MM.1S (cell line): ENCODE results near the gene ZNF43.
"Not testable (repeated sequence)": the region's sequence is repeated elsewhere in the genome, so short reads cannot be mapped to it uniquely, and the experiment has no call there.

Experiments
- DNase-seq: peaks from one replicate; pipeline ENCODE4 v3.0.0-alpha.2; 2015
- H2AFZ ChIP-seq: fragments of 300-600 bp; sonication (generic); 2 replicates; pipeline ENCODE4 v1.6.0; 2016; ENCODE audit warnings: antibody characterized with exemption, low read length
- H3F3A ChIP-seq: fragments of 300-600 bp; sonication (generic); 2 replicates; pipeline ENCODE4 v1.6.1; 2016; ENCODE audit warnings: mild to moderate bottlenecking, antibody characterized with exemption, low read length, moderate library complexity, mixed read lengths; ENCODE audit not compliant: insufficient read depth
- H3K27ac ChIP-seq: fragments of 300-600 bp; sonication (generic); 2 replicates; pipeline ENCODE4 v1.5.1; 2016; ENCODE audit warnings: mild to moderate bottlenecking, low read length
- H3K27me3 ChIP-seq: fragments of 300-600 bp; sonication (generic); replicated peaks from 2 replicates; pipeline ENCODE4 v1.6.0; 2016; ENCODE audit warnings: low read length; ENCODE audit not compliant: insufficient read depth
- H3K36me3 ChIP-seq: fragments of 300-600 bp; sonication (generic); replicated peaks from 2 replicates; pipeline ENCODE4 v1.6.1; 2016; ENCODE audit warnings: mild to moderate bottlenecking, low read length, mixed read lengths; ENCODE audit not compliant: insufficient read depth
- H3K4me1 ChIP-seq: fragments of 300-600 bp; sonication (generic); 2 replicates; pipeline ENCODE4 v1.6.1; 2016; ENCODE audit warnings: low read length, mixed read lengths
- H3K4me2 ChIP-seq: fragments of 300-600 bp; sonication (generic); 2 replicates; pipeline ENCODE4 v1.6.0; 2016; ENCODE audit warnings: low read depth, low read length
- H3K4me3 ChIP-seq: fragments of 300-600 bp; sonication (generic); 2 replicates; pipeline ENCODE4 v1.5.1; 2016; ENCODE audit warnings: low read length, mixed read lengths
- H3K79me2 ChIP-seq: fragments of 300-600 bp; sonication (generic); 2 replicates; pipeline ENCODE4 v1.6.1; 2016; ENCODE audit warnings: mixed run types, low read length, mixed read lengths
- H3K9ac ChIP-seq: fragments of 300-600 bp; sonication (generic); 2 replicates; pipeline ENCODE4 v1.6.1; 2016; ENCODE audit warnings: low read length, mixed read lengths
- H3K9me2 ChIP-seq: fragments of 300-600 bp; sonication (generic); replicated peaks from 2 replicates; pipeline ENCODE4 v1.6.1; 2016; ENCODE audit warnings: mild to moderate bottlenecking, low read length, mixed read lengths; ENCODE audit not compliant: insufficient read depth
- H3K9me3 ChIP-seq: fragments of 300-600 bp; sonication (generic); replicated peaks from 2 replicates; pipeline ENCODE4 v1.6.1; 2016; ENCODE audit warnings: mild to moderate bottlenecking, low read length, mixed read lengths; ENCODE audit not compliant: insufficient read depth
- H4K20me1 ChIP-seq: fragments of 300-600 bp; sonication (generic); 2 replicates; pipeline ENCODE4 v1.6.1; 2016; ENCODE audit warnings: mild to moderate bottlenecking, low read length, moderate library complexity, mixed read lengths; ENCODE audit not compliant: insufficient read depth
- EZH2 ChIP-seq: fragments of 300-600 bp; sonication (generic); optimal IDR thresholded peaks from 2 replicates; pipeline ENCODE3; 2017; ENCODE audit warnings: low read depth, mild to moderate bottlenecking, antibody characterized with exemption, low read length, mixed read lengths
- EZH2phosphoT487 ChIP-seq: fragments of 300-600 bp; sonication (generic); IDR thresholded peaks from 2 replicates; pipeline ENCODE4 v1.6.1; 2018; ENCODE audit warnings: antibody characterized with exemption, low read length
- TF ChIP-seq, protein P1 (sequence below): fragments of 300-600 bp; sonication (generic); IDR thresholded peaks from 2 replicates; pipeline ENCODE4 v1.5.1; 2016; ENCODE audit warnings: antibody characterized with exemption, low read length, mixed read lengths

Gene ZNF43

DNA sequence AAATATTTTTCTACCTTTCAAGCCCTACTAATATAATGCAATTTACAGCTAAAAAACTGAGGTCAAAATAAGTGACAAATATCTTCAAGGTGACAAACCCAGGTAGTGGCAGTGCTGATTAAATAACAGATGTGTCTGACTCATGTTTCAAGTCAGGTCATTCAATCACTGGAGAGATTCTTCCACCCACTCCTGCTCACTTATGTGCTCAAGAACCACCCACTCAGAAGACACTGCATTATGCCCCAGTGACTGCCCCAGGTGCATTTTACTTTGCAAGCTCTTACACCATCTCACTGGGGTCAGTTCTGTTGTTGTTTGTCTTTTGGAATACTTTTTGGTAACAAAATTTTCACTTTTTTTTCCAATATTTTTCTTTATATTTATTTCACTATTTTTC lies 70.8 kb downstream of the ZNF43 start:
- no peaks in the 10 kb centered on the region for H3K36me3 ChIP-seq
- no peak overlapping the region for H3K4me2 ChIP-seq
- TF ChIP-seq EZH2: no peak
- no peak for TF ChIP-seq EZH2phosphoT487
- no peak overlapping the region for H3K27ac ChIP-seq
- no peaks in the 10 kb centered on the region for H4K20me1 ChIP-seq
- H3F3A ChIP-seq: no peaks in the 10 kb centered on the region
- no peak for DNase-seq
- no peaks in the 10 kb centered on the region for H3K9me2 ChIP-seq
- no peak overlapping the region for H2AFZ ChIP-seq
- no peak overlapping the region for H3K9ac ChIP-seq
- no peaks in the 10 kb centered on the region for H3K27me3 ChIP-seq
- H3K4me3 ChIP-seq: no peak overlapping the region
- no peaks in the 10 kb centered on the region for H3K79me2 ChIP-seq
- H3K4me1 ChIP-seq: no peaks in the 10 kb centered on the region
- no peaks in the 10 kb centered on the region for H3K9me3 ChIP-seq

DNA sequence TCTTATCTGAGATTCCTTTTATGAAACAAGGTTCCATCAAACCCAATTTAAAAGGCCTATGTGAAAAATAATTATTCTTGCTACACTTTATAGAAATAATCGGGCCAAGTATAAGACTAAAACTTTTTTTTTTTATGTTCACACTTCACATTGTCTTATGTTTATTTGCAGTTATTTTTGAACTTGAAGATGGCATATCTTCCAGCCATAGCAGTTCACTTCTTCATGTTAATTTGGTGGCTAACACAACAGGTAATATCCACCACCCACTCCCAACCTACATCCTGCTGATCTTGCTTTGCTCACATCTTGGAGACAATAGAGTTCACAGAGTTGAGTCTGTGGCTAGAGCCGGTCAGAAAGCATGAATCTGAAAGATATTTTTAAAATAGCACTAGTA lies 74.4 kb downstream of the ZNF43 start:
- not testable (repeated sequence) for H3K4me3 ChIP-seq, H3K27ac ChIP-seq, DNase-seq, H2AFZ ChIP-seq, H3K9ac ChIP-seq, H4K20me1 ChIP-seq, H3K4me1 ChIP-seq, H3K36me3 ChIP-seq, H3K9me2 ChIP-seq, H3K4me2 ChIP-seq, H3K79me2 ChIP-seq, H3F3A ChIP-seq, H3K9me3 ChIP-seq, H3K27me3 ChIP-seq

DNA sequence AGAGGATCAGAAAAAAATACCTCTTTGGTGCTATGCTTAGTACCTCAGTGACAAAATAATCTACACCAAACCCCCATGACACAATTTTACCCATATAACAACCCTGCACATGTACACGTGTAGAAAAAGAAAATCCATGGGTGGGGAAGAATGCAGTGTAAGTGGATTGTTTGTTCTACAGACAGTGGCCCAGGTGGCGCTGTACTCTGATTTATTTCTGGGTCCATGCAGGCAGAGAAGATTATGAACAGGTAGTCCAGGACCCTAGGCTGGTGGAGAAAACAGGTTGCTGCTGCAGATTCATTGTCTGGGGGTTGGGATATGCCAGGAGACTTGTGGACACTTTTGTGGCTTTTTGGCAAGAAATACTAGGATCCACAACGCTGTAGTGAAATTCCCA lies 77.7 kb downstream of the ZNF43 start:
- Histone ChIP-seq H4K20me1 (no peaks in the 10 kb centered on the region), H3K27ac (no peak overlapping the region), H3K36me3 (no peaks in the 10 kb centered on the region), H3K9me3 (no peaks in the 10 kb centered on the region), H3K27me3 (no peaks in the 10 kb centered on the region), H2AFZ (no peak overlapping the region), H3F3A (no peaks in the 10 kb centered on the region), H3K79me2 (no peaks in the 10 kb centered on the region), H3K4me3 (no peak overlapping the region), H3K4me1 (no peaks in the 10 kb centered on the region), H3K4me2 (no peak overlapping the region), H3K9ac (no peak overlapping the region), H3K9me2 (no peaks in the 10 kb centered on the region)
- DNase-seq: no peak
- no peak for TF ChIP-seq EZH2
- TF ChIP-seq, protein P1, sequence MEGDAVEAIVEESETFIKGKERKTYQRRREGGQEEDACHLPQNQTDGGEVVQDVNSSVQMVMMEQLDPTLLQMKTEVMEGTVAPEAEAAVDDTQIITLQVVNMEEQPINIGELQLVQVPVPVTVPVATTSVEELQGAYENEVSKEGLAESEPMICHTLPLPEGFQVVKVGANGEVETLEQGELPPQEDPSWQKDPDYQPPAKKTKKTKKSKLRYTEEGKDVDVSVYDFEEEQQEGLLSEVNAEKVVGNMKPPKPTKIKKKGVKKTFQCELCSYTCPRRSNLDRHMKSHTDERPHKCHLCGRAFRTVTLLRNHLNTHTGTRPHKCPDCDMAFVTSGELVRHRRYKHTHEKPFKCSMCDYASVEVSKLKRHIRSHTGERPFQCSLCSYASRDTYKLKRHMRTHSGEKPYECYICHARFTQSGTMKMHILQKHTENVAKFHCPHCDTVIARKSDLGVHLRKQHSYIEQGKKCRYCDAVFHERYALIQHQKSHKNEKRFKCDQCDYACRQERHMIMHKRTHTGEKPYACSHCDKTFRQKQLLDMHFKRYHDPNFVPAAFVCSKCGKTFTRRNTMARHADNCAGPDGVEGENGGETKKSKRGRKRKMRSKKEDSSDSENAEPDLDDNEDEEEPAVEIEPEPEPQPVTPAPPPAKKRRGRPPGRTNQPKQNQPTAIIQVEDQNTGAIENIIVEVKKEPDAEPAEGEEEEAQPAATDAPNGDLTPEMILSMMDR: no peak
- no peak for TF ChIP-seq EZH2phosphoT487

DNA sequence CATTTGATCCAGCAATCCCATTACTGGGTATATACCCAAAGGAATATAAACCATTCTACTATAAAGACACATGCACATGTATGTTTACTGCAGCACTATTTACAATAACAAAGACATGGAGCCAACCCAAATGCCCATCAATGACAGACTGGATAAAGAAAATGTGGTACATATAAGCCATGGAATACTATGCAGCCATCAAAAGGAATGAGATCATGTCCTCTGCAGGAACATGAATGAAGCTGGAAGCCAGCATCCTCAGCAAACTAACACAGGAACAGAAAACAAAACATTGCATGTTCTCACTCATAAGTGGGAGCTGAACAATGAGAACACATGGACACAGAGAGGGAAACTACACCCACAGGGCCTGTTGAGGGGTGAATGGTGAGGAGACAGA lies 80.4 kb downstream of the ZNF43 start:
- H3F3A ChIP-seq, H3K4me2 ChIP-seq, H2AFZ ChIP-seq, H3K9ac ChIP-seq, H3K4me3 ChIP-seq, H3K79me2 ChIP-seq, H3K9me2 ChIP-seq, H4K20me1 ChIP-seq, H3K4me1 ChIP-seq, H3K27me3 ChIP-seq, H3K27ac ChIP-seq, H3K9me3 ChIP-seq, H3K36me3 ChIP-seq, DNase-seq: not testable (repeated sequence)
